H1 (cell line): ENCODE results near the gene ANKRD34B.

Experiments used
- BCL11A ChIP-seq, 2 experiments: IDR thresholded peaks; one replicate each; pipeline ENCODE4 v1.6.1; 2011; ENCODE audit warnings: low read depth in 2 of 2, low read length in 2 of 2, mild to moderate bottlenecking in 2 of 2
- EP300 ChIP-seq, 2 experiments: IDR thresholded peaks; 1 replicate in 1 of 2; 2 replicates in 1 of 2; pipeline ENCODE4 v1.6.1; 2011 to 2012; ENCODE audit warnings: low read depth in 2 of 2, low read length in 2 of 2, mild to moderate bottlenecking in 2 of 2, borderline replicate concordance in 1 of 2, inconsistent platforms in 1 of 2, moderate library complexity in 1 of 2
- FOSL1 ChIP-seq: IDR thresholded peaks from 2 replicates; pipeline ENCODE4 v1.6.1; 2011; ENCODE audit warnings: mild to moderate bottlenecking, low read depth, low read length, moderate library complexity; ENCODE audit not compliant: insufficient read depth
- JUN ChIP-seq: IDR thresholded peaks from 2 replicates; pipeline ENCODE4 v1.6.1; 2011; ENCODE audit warnings: low read depth, mild to moderate bottlenecking, improper control_type of control experiment, low read length
- MAFK ChIP-seq: IDR thresholded peaks from 2 replicates; pipeline ENCODE4 v1.6.1; 2012; ENCODE audit warnings: low read depth, mild to moderate bottlenecking, improper control_type of control experiment, low read length
- POLR2AphosphoS5 ChIP-seq: IDR thresholded peaks from 2 replicates; pipeline ENCODE4 v1.6.1; 2011; ENCODE audit warnings: low read depth, low read length
- RBBP5 ChIP-seq: IDR thresholded peaks from 2 replicates; pipeline ENCODE4 v1.7.1; 2012; ENCODE audit warnings: low read depth, mild to moderate bottlenecking, inconsistent platforms, low read length, moderate library complexity, borderline replicate concordance
- RFX5 ChIP-seq: IDR thresholded peaks from 2 replicates; pipeline ENCODE4 v1.6.1; 2011; ENCODE audit warnings: low read depth, low read length, improper control_type of control experiment, borderline replicate concordance
- RNF2 ChIP-seq: fragments of 200-900, 300-1000 bp; sonication (generic); IDR thresholded peaks from 2 replicates; pipeline ENCODE4 v1.7.1; 2016; ENCODE audit warnings: borderline replicate concordance, low read depth, mild to moderate bottlenecking, antibody characterized with exemption, low read length; ENCODE audit not compliant: poor library complexity, severe bottlenecking; ENCODE audit errors: missing control alignments
- SP4 ChIP-seq: IDR thresholded peaks from 2 replicates; pipeline ENCODE4 v1.6.1; 2012; ENCODE audit warnings: low read length, inconsistent platforms
- SRF ChIP-seq: IDR thresholded peaks from 2 replicates; pipeline ENCODE4 v1.6.1; 2011; ENCODE audit warnings: mild to moderate bottlenecking, low read depth, low read length, moderate library complexity
- ZNF274 ChIP-seq: IDR thresholded peaks from 2 replicates; pipeline ENCODE4 v1.7.0; 2012; ENCODE audit warnings: low read length, borderline replicate concordance; ENCODE audit errors: extremely low read depth

DNA sequence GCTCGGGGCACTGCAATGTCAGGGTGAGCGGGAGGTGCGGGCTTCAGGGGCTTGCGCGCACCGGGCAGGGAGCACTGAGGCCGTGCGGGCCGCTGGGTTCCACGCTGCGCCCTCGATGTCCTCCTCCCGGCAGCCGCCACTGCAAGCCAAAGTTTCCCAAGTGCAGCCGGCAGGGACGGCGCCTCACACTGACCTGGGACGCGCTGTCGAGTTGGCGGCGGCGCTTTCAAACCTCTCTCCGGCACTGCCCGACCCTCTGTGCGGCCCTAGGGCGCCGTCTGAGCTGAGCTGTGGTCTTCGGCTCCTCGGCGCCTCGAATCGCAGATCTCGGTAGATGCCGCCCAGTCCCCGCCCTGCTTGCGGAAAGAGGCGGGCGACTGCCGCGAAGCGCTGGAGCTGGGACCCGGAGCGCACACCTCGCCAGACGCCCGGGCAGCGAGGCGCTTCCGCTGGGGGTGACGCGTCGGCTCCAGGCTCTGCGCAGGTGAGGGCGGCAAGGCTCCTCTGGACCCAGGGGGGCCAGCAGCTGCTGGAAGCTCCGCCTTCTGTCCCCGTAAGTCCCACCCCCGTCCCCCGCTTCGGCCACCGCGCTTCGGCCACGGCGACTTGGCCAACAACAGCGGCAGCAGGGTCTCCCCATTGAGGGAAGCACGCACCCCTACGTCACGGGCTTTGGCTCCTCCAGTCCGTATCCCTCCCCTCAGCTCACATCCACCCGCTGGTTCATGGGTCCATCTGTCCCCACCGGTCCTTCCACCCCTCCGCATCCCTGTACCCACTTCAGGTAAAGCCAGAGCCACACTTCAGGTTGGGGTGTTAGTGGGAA, at the start of gene ANKRD34B:
- TF ChIP-seq POLR2AphosphoS5, result no peak; the same call in 1 of the 2 replicates
- TF ChIP-seq RNF2, result peak; percentile 16
- TF ChIP-seq MAFK, result no peak
- TF ChIP-seq RFX5, result no peak
- TF ChIP-seq JUN, result no peak
- TF ChIP-seq BCL11A (IDR thresholded peaks at IDR 0.05; ENCODE audit: low read depth in 2 of 2, low read length in 2 of 2), result no peak
- no peak for TF ChIP-seq EP300 (IDR thresholded peaks at IDR 0.05; ENCODE audit: borderline replicate concordance in 1 of 2, low read depth in 2 of 2, low read length in 2 of 2)
- no peak for TF ChIP-seq SRF
- TF ChIP-seq RBBP5, result no peak; the same call in 1 of the 2 replicates
- TF ChIP-seq SP4, result no peak
- TF ChIP-seq FOSL1, result no peak
- no peak for TF ChIP-seq ZNF274
